Ramos (cell line): ENCODE results near the gene GNAI3.

Source experiments
- in situ Hi-C: fragments of 300-500 bp; cut with MboI; formaldehyde crosslinking; loops from one replicate; pipeline ENCODE4 v1.14.3; 2022; ENCODE audit warnings: low sequenced_read_pairs; ENCODE audit not compliant: unreplicated experiment

Gene GNAI3

DNA sequence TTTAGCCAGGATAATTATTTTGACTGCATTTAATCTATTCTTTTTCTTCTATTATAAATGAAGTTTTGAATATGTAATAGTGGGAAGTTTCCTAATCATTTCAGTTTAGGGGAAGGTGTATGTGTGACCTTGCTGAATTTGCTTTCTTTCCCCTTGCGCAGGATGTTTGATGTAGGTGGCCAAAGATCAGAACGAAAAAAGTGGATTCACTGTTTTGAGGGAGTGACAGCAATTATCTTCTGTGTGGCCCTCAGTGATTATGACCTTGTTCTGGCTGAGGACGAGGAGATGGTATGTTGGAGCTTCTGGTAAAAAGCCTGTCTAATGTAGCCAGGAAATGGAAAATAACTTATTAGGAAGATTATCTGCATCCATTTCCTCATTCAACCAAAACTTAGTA is 37.6 kb downstream of the GNAI3 start:
- in situ Hi-C loops, result no loop called here

DNA sequence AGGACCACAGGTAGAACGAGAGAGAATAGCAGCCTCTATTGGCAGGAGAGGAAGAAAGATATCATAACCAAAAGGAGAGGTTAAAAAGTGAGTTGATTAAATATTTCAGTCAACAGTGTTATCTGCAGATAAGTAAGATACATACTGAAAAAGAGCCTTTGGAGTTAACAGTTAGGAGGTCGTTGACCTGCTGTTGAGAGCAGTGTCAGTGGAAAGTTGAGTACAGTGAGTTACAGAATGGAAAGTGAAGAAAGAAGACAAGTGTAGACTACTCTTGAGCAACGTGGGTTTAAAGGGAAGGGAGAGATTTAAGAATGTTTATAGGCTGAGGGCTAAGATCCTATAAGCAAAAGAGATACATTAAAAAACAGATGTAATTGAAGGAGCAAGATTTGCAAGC is 40.8 kb downstream of the GNAI3 start:
- in situ Hi-C loops, result no loop called here

DNA sequence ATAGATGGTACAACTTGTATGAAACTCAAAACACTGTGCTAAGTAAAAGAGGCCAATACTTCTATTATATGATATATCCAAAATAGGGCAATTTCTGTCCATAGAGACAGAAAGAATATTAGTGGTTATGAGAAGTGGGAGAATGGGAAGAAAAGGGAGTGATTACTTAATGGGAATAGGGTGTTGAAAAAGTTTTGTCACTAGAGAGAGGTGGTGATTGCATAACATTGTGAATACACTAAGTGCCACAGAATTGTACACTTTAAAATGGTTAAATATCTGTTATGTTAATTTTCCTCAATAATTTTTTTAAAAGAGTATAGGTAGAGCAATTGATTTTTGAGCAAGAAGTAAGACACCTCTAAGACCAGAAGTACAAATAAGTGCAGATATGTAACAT is 41.3 kb downstream of the GNAI3 start:
- in situ Hi-C loops, result no loop called here

DNA sequence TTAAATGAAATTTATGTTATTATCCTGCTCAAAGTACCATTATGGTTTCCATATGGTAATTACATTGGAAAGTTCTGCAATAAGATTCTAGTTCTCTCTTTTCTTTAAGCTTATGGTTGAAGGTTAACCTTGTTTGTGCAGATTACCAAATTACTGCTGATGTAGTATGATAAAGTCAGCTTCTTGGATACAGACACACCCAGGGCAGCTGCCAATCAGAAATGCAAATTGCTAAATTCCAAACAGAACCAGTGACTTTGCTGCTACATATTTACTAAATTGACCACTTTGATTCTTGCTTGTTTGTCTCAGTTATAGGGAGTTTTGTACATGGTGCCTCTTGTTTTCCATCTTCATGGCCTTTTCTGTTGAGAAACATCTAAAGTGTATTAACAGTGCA is 44.5 kb downstream of the GNAI3 start:
- in situ Hi-C loops, result no loop called here

DNA sequence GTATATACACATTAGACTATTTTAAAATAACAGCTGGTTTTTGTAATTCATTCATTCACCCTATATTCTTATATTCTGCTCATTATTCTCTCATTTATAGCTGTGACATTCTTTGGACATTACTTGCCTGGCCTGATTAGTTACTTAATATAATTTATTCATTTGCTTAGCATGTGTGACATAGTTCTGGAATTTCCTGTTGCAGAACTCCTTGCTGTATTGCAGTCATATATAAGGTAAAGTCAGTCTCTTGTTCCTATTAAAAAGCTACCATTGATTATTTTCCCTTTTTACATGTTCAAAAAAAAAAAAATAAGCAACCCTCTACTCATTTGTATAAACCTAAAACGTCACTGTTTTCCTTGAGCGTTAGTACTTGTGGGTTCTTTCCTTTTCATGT is 47.1 kb downstream of the GNAI3 start:
- in situ Hi-C loops, result no loop called here

DNA sequence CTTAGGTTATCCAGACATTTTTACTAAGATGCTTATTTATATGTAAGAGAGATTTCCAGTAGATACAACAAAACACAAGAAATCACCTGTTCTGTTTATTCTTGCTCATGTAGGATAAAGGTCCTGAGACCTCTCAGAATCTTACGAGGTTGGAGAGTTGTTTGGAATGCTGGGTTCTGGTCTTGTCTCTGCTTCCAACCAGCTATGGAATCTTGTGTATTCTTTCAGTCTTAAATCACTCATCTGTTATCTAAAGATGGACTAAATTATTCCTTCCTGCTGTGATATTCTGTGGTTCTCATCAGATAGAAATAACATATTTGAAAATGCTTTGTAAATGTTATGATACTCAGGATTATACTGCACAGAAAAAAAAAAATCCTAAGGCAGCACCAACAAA is 49.7 kb downstream of the GNAI3 start:
- in situ Hi-C loops, result no loop called here

DNA sequence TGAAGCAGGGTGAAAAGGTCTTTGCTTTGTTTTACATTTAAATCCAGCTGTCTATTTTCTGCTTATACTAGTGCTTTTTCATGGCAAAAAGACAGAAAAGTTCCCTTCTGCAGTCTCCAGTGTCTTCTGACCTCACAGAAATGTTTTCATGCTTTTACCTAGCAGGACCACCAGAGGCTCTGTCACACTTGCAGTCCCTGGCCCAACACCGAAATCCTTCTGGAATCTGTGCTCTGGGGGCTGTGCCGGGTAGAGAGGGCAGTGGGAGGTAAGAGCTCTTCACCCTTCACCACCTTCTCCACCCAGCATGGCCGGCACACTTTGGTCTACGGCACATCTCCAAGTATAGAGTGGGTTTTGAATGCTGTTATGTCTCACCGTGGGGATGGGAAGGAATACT is 50.2 kb downstream of the GNAI3 start:
- in situ Hi-C loops, result no loop called here

DNA sequence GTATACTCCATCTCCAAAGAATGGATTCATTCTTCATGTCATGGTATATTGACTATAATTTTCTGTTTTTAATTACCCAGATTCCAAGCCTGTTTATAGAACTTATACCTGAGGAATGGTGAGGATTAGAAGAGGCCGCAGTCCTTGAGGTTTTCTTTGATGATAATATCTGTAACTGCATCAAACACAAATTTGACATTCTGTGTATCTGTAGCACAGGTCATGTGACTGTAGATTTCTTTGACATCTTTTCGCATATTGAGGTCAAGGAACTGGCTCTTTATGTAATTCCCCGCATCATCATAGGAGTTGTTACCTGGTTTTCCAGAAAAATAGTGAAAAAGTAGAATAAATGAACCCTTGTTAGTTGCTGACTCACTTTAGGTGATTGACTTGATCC is 54.8 kb downstream of the GNAI3 start:
- in situ Hi-C loops, result no loop called here

DNA sequence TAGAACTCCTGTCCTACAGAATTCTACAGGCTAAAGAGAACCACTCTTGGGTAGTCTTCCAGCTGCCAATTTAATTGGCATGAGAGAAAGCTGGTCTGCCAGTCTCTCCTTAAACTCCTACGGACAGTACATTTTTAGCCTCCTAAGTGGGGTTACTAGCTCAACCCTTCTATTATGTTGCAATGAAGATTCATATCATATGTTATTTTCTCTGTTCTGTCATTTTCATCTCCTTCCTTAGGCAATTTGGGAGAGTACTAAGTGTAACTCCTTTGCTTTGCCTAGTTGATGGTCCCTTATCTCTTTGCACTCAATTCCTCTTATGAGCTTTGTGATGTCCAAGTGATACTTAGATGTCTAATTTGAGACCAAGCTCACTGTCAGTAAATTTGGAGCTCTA is 57.0 kb downstream of the GNAI3 start:
- in situ Hi-C loops, result no loop called here

DNA sequence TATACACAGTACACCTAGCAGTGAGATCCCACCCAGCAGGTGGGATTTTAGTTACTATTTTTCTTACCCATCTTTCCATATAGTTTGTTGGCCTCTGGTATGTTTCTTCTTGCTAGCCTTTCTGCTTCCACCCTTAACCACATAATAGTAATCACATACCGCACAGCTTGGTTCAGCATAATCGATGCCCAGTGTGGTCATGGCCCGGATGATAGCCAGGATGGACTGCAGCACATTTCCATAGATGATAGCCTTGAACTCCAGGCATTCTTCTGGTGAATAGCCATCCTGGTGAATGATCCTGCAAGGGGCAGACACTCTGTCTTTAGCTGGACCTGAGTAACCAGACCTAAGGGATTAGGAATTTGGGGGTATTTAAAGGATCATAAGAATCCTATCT is 61.5 kb downstream of the GNAI3 start:
- in situ Hi-C loops, result no loop called here

DNA sequence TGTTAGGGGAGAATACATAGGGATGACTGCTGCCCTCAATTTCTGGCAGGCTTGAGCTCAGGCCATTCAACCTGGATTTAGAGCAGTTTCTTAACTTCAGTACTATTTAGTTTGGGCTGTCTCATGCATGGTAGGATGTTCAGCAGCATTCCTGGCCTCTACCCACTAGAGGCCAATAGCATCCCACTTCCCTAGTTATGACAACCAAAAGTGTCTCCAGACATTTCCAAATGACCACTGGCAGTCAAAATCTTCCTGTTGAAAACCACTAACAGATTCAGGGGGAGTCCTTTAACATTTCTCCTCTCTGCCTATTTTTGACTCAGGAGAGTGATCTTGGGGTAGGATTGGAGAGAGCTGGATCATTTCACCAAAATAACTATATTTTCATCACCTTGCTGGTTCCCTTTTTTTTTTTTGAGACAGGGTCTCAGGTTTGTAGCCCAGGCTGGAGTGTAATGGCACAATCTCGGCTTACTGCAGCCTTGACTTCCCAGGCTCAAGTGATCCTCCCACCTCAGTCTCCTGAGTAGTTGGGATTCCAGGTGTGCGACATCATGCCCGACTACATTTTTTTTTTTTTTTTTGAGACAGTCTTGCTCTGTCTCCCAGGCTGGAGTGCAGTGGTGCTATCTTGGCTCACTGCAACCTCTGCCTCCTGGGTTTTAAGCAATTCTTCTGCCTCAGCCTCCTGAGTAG is 62.3 kb downstream of the GNAI3 start:
- in situ Hi-C loops, result no loop called here

DNA sequence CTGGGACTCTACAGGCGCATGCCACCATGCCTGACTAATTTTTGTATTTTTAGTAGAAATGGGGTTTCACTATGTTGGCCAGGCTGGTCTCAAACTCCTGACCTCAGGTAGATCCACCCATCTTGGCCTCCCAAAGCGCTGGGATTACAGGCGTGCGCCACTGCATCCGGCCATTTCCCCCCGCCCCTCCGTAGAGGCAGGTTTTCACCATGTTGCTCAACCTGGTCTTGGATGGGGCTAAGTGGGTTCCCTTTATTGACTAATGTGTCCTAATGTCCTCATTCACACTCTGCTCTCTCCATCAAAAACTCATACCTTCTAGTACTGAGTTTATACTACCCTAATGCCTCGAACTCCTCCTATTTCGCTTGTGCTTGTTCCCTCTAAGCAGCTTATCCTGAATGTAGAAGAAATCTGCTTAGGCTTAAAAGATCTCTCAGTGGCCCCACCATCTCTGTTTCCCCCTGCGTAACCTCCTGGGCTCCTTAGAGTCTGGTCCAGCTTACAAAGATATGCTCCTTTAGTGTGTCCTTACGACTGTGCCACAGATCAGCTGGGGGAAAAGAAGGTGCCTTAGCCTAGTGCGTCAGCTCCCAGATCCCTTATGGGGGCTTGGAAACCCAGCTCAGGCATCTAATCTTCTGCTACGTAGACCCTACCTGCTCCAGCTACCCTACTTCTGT is 63.0 kb downstream of the GNAI3 start:
- in situ Hi-C loops, result no loop called here

DNA sequence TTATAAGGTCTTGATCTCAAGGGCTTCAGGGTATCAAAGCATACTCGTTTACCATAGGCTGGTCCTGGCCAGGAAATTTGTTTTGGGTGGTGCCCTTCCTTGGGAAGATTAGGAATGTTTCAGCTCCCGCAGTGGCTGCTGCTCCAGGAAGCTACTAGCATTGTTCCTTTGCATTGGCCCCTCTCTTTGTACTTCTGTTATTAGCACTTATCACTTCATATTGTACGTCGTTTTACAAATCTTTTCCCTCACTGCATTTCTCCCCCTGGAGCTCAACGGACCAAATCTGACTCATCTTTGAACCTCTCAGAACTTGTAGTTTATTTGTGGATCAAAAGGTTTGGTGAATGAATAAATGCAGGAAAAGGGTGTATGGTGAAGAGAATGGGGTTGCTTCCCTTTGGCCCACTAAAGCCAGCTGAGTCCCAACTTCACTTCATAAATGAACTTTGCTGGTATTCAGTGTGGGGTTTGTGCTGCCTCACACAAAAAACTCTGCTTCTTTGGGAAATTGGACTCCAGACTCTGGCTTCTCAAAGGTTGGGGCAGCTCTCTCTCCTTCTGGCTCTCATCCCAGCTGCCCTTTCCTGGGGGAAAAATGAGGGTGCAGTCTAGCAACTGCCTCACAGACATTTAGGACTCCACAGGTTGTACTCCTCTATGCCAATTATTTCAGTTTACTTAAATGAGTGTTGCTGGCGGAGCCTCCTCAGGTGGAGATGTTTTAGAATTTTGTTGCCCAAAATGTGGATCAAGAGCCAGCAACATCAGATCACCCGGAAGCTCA is 65.1 kb downstream of the GNAI3 start:
- in situ Hi-C loops, result no loop called here

DNA sequence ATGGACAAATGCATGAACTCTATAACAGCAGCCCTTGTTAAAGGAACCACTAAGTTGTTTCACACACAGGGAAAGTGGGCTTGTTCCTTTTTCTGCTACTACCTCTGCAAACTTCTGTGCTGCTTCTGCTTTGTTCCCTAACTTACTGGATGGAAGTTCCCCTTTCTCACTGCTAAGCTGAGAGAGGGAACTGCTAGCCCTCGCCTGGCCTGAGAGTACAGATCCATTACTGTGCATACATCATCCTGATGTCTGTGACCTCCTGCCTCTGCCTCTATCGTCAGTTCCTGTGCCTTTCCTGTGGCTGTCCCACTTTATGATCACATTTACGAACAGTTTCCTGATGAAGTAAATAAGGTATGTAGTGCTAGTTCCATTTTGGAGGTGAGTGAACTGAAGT is 67.5 kb downstream of the GNAI3 start:
- in situ Hi-C loops, result no loop called here

DNA sequence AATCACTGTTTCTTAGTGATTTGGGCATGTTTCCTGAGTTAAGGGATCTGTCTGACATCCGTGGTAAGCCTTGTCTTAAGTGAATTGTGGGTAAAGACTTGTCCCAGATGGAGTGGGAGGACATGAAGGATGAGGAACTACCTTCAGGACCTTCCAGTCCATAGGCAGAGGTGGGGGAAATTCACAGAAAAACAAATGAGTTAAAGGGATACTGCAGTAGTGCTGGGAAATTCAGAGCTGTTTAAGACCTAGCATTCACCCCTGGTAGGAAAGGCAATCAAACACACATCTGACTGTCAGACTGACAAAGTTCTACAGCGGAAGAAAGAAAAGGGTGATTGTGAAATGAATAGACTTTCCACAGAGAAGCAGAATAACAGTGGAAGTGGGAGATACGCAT is 68.0 kb downstream of the GNAI3 start:
- in situ Hi-C loops, result no loop called here

DNA sequence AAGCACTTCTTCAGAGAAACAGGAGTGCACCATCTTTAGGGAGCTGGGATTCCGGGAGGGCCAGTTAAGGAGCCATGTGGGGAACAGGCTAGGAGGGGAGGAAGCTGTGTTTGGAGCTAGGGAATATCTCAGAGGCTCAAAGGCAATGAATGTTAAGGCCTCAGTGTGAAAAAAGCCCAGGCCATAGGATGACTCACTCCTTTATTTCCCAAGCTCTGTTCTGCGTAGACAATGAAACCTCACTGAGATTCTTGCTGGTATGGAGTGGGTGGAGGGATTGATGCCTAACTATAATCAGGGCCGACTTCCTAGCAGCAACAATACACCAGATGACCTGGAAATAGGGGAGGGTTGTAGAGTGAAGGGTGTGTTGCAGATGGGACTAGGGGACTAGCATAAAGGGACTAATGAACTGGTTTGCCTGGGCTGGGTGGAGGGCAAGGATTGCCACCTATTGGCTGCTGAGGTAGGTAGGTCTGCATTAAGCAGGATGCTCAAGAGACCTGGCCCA is 68.9 kb downstream of the GNAI3 start:
- in situ Hi-C loops, result no loop called here

DNA sequence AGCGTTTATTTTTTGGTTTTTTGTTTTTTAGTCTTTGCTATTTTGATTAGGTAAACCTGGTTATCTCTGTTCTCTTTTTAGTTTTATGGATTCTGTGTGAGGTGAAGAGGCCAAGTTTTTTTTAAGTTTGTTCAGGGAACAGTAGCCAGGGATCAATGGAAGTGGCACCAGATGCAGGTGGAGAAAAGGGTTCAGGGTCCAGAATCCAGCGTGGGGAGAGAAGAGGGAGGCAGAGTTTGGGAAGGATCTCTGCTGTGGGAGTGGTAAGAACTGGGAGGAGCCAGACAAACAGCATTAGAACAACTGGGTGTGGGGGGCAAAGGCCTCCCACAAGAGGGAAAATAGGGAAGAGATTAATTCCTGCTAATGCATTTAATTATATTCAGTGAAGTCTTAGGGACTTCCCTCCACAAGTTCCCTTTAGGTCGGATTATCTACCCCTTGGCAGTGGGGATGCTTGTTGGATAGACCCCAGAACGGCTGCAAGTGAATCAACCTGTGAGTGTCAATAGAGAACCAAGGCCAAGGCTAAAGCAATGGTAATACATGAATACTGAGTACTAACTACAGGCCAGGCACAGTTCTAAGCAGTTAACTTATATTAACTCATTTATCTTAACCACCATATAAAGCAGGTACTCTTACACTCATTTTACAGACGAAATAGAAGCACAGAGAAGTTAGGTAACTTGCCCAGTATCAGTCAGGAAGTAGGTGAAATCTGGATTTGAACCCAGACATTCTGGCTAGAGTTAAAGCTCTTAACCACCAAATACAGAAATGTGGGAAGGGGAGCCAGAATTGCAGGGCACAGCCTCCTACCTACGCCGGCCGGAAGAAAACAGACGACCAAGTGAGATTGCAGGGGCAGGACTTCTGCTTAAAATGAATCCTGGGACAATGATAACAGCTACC is 70.5 kb downstream of the GNAI3 start:
- in situ Hi-C loops, result no loop called here

DNA sequence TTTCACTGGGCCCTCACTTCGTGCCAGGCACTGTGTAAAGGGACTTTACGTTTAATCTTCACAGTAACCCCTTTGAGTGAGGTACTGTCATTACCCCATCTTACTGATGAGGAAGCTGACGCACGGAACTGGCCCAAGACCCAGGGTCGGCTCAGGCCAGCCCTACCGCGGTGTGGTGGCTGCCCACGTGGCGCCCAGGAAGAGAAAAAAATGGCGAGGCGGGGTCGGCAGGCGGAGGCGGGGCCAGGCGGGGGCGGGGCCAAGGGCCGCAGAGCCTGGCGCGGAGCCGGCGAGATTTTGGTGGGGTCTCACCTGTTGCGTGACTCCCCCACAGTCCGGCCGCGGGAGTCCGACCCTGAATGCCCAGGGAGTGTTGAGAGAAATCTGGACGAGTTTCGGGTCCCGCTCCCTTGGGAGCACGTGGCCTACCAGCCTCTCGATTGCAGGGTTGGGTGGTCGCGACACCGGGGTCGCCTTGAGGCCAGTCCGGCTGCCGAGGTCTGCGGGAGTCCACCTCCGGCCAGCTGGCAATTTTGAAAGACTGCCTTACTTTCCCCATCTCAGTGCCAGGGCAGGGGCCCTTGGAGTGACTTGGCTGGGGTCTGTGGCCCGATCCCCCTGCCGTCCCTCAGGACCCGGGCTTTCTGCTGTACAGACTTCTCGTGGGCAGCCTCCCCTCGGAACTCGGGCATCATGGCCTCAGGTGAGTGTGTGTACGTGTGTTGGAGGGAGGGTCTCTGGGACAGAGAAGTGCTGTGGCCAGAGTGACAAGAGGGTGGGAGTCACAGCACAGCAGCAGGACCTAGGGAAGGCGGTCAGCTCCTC is 71.4 kb downstream of the GNAI3 start, which contains the start of the genes AMPD2 and GNAT2:
AMPD2 (plus strand) TSS at position 262 of the 825 bp plus-strand sequence. CDS start 1,339 bp downstream, outside the sequence.
GNAT2 (minus strand) TSS at position 41 of the 825 bp plus-strand sequence. CDS start 6,746 bp downstream, outside the sequence.
- in situ Hi-C loops, result no loop called here

DNA sequence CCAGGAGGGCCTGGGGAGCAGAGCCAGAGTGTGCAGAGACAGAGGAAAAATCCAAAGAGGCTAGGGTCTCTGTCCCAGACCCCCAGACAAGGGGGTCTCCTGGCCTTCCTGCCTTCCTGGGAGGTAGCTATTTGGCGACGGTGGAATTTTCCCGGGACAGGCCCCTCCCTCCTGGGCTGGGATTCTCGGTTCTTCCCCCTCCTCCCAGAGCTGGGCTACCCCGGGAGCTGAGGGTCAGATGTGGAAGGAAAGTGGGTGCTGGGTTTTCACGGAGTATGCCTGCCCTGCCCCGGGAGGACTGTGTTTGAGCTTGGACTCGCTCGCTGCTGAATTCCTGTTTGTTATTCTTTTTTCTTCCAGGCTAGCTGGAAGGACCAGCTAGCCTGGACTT is 72.0 kb downstream of the GNAI3 start:
- in situ Hi-C loops, result no loop called here
